Measurements from ENCODE around the gene RBMX2. TPM values are rescaled to one million over a fixed set of nuclear protein-coding genes. Genes with fewer than 3 reads are reported as not detected.

Gene RBMX2
- total and polyA plus RNA-seq, 5 donors: 12.6 to 14.6 (median 13.4) TPM

DNA sequence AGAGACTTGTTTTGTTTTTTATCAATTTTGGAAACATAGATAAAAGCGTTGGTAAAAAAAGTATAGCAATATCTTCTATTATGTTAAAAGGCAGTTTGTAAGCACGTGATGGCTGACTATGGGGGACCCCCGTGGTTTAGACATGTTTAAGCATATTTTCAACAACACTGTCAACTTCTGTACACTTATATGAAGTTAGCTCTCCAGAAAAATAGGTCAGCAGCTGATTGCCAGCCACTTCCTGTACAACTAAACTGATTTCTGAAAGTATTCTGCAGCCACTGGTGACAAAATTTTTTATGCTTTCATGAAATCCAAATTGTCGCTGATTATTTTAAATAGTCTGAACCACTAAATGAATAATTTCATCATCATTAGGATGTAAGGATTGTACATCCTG is 45.2 kb downstream of the RBMX2 start:
- 55% methylated on average over 4 of the region's 4 CpGs for WGBS
- Histone ChIP-seq H3K27me3 (ENCODE audit: control insufficient read depth, insufficient read depth) (no peaks in the 10 kb centered on the region), H3K4me1 (ENCODE audit: control insufficient read depth, insufficient read depth, low read length) (no peaks in the 10 kb centered on the region), H3K27ac (ENCODE audit: low read length) (no peak overlapping the region), H3K9me3 (ENCODE audit: control insufficient read depth, low read length) (no peaks in the 10 kb centered on the region), H3K4me3 (ENCODE audit: low read length) (no peak overlapping the region)
- DNase-seq (no peak), ATAC-seq (no peak)
- intact Hi-C loops (cut with DNase I): no loop called here

Other genes with a start within 250 kb of the RBMX2 start
- 100 to 1,000 TPM in 1 of 4 donors, 10 to 100 TPM in 3; 82.0 to 102 (median 89.9) TPM for gene AIFM1, start 236.1 kb upstream of the RBMX2 start, total RNA-seq
- 129 TPM for gene AIFM1, start 236.1 kb upstream of the RBMX2 start, polyA plus RNA-seq
- gene RAB33A, start 230.0 kb upstream of the RBMX2 start, total RNA-seq: 10 to 100 TPM in 3 of 4 donors, 1 to 10 TPM in 1; 9.8 to 21.9 (median 18.9) TPM
- 11.3 TPM for gene RAB33A, start 230.0 kb upstream of the RBMX2 start, polyA plus RNA-seq
- gene ZNF280C, start 133.1 kb upstream of the RBMX2 start, total RNA-seq: 1 to 10 TPM; 1.6 to 2.4 (median 2.1) TPM
- 0.86 TPM for gene ZNF280C, start 133.1 kb upstream of the RBMX2 start, polyA plus RNA-seq
- 1 to 10 TPM; 5.5 to 7.9 (median 6.3) TPM for gene SLC25A14, start 62.1 kb upstream of the RBMX2 start, total RNA-seq
- gene SLC25A14, start 62.1 kb upstream of the RBMX2 start, polyA plus RNA-seq: 7.4 TPM
- not detected for gene GPR119, start 16.3 kb upstream of the RBMX2 start, total RNA-seq
- gene GPR119, start 16.3 kb upstream of the RBMX2 start, polyA plus RNA-seq: not detected